Ishikawa (cell line): Measurements from ENCODE around the gene PATJ.

Experiments used
- CEBPB ChIP-seq: IDR thresholded peaks from 2 replicates; pipeline ENCODE4 v1.6.1; 2012
- CREB1 ChIP-seq: IDR thresholded peaks from 2 replicates; pipeline ENCODE4 v1.6.1; 2012; ENCODE audit warnings: low read depth
- EGR1 ChIP-seq: IDR thresholded peaks from 2 replicates; pipeline ENCODE4 v1.6.1; 2012
- RAD21 ChIP-seq: IDR thresholded peaks from 2 replicates; pipeline ENCODE4 v1.6.1; 2012; ENCODE audit warnings: low read depth
- TEAD4 ChIP-seq: IDR thresholded peaks from 2 replicates; pipeline ENCODE4 v1.6.1; 2012
- ZBTB7A ChIP-seq: IDR thresholded peaks from 2 replicates; pipeline ENCODE4 v1.6.1; 2012; ENCODE audit warnings: low read depth
- TF ChIP-seq, protein P1 (sequence below): IDR thresholded peaks from 2 replicates; pipeline ENCODE4 v1.6.1; 2012
- TF ChIP-seq, protein P2 (sequence below): IDR thresholded peaks from 2 replicates; pipeline ENCODE4 v1.6.1; 2012; ENCODE audit warnings: low read depth, mild to moderate bottlenecking

DNA sequence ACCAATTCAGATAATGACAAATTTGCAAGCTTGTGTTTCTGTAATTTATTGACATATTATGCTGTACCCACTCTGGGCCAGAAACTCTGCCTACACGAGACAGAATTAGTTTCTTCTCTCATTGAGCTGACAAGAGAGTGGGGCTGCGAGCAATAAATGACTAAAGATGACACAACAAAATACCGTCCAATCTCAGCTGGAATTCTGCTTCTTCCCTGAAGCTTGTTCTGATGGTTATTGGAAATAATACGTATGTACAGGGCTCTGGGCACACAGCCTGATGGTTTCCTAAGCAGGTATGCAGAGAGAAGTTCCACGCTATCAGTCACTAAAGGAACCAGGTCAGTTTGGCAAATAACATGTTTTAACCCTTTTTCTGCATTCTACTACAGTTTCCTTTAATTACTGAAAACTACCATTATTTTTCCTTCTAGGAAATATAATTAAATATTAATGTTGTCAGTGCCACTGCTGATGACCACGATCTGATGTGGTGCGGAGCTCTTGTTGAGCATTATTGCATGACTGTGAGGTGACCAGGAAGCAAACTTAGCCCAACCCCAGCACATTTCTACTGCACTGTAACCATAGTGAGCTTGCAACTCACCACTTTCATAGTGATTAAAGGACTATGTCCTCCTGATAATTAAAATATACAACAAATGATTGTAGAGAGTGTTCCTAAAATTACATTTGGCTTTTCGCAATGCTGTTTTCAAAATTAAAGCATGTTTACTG is 231.0 kb downstream of the PATJ start:
- TF ChIP-seq TEAD4 (no peak), ZBTB7A (no peak), CREB1 (no peak), RAD21 (no peak), EGR1 (no peak), CEBPB (no peak)
- TF ChIP-seq, protein P1, sequence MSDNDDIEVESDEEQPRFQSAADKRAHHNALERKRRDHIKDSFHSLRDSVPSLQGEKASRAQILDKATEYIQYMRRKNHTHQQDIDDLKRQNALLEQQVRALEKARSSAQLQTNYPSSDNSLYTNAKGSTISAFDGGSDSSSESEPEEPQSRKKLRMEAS, result no peak
- TF ChIP-seq, protein P2, sequence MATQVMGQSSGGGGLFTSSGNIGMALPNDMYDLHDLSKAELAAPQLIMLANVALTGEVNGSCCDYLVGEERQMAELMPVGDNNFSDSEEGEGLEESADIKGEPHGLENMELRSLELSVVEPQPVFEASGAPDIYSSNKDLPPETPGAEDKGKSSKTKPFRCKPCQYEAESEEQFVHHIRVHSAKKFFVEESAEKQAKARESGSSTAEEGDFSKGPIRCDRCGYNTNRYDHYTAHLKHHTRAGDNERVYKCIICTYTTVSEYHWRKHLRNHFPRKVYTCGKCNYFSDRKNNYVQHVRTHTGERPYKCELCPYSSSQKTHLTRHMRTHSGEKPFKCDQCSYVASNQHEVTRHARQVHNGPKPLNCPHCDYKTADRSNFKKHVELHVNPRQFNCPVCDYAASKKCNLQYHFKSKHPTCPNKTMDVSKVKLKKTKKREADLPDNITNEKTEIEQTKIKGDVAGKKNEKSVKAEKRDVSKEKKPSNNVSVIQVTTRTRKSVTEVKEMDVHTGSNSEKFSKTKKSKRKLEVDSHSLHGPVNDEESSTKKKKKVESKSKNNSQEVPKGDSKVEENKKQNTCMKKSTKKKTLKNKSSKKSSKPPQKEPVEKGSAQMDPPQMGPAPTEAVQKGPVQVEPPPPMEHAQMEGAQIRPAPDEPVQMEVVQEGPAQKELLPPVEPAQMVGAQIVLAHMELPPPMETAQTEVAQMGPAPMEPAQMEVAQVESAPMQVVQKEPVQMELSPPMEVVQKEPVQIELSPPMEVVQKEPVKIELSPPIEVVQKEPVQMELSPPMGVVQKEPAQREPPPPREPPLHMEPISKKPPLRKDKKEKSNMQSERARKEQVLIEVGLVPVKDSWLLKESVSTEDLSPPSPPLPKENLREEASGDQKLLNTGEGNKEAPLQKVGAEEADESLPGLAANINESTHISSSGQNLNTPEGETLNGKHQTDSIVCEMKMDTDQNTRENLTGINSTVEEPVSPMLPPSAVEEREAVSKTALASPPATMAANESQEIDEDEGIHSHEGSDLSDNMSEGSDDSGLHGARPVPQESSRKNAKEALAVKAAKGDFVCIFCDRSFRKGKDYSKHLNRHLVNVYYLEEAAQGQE, result no peak
